Neural progenitor cell (in vitro differentiated cells): ENCODE data around the gene SEPTIN8. TPM values are rescaled to one million over a fixed set of nuclear protein-coding genes. Genes with fewer than 3 reads are reported as not detected.

ENCODE experiments used
- DNase-seq: peaks from one replicate; pipeline ENCODE4 v3.0.0-alpha.2; 2016; ENCODE audit warnings: low spot score
- H2AFZ ChIP-seq: fragments of 200-600 bp; sonication (generic); replicated peaks from 2 replicates; pipeline ENCODE4 v1.6.1; 2016; ENCODE audit warnings: antibody characterized with exemption
- H3F3A ChIP-seq: fragments of 200-600 bp; sonication (generic); 2 replicates; pipeline ENCODE4 v1.6.1; 2016; ENCODE audit warnings: antibody characterized with exemption, low read depth
- H3K27ac ChIP-seq: fragments of 200-600 bp; sonication (generic); 2 replicates; pipeline ENCODE4 v1.5.1; 2016; ENCODE audit warnings: mild to moderate bottlenecking
- H3K27me3 ChIP-seq: fragments of 200-600 bp; sonication (generic); 2 replicates; pipeline ENCODE4 v1.6.1; 2016; ENCODE audit warnings: mild to moderate bottlenecking, moderate library complexity
- H3K36me3 ChIP-seq: fragments of 200-600 bp; sonication (generic); 2 replicates; pipeline ENCODE4 v1.5.1; 2016
- H3K4me1 ChIP-seq: fragments of 200-600 bp; sonication (generic); 2 replicates; pipeline ENCODE4 v1.6.1; 2016; ENCODE audit warnings: mixed run types
- H3K4me2 ChIP-seq: fragments of 200-600 bp; sonication (generic); 2 replicates; pipeline ENCODE4 v1.6.1; 2016
- H3K4me3 ChIP-seq: fragments of 200-600 bp; sonication (generic); 2 replicates; pipeline ENCODE4 v1.5.1; 2016
- H3K79me2 ChIP-seq: fragments of 200-600 bp; sonication (generic); 2 replicates; pipeline ENCODE4 v1.6.1; 2016; ENCODE audit warnings: low read depth
- H3K9ac ChIP-seq: fragments of 200-600 bp; sonication (generic); 2 replicates; pipeline ENCODE4 v1.6.1; 2016
- H3K9me3 ChIP-seq: fragments of 200-600 bp; sonication (generic); 2 replicates; pipeline ENCODE4 v1.5.1; 2016; ENCODE audit warnings: low read depth
- H4K20me1 ChIP-seq: fragments of 200-600 bp; sonication (generic); 2 replicates; pipeline ENCODE4 v1.6.1; 2016; ENCODE audit warnings: low read depth
- H3K27ac Mint-ChIP-seq: 3 replicates; pipeline ENCODE4 v1.8.0; 2021; ENCODE audit warnings: mixed read lengths
- H3K27me3 Mint-ChIP-seq: 2 replicates; pipeline ENCODE4 v1.8.0; 2022; ENCODE audit warnings: low read depth, mild to moderate bottlenecking, inconsistent platforms, moderate library complexity, mixed read lengths; ENCODE audit not compliant: insufficient read depth
- H3K36me3 Mint-ChIP-seq: 3 replicates; pipeline ENCODE4 v1.8.0; 2021; ENCODE audit warnings: mixed read lengths
- H3K4me1 Mint-ChIP-seq: 3 replicates; pipeline ENCODE4 v1.8.0; 2021; ENCODE audit warnings: mixed read lengths
- H3K4me3 Mint-ChIP-seq: 3 replicates; pipeline ENCODE4 v1.8.0; 2021; ENCODE audit warnings: mild to moderate bottlenecking, moderate library complexity, mixed read lengths
- H3K9me3 Mint-ChIP-seq: 3 replicates; pipeline ENCODE4 v1.8.0; 2020; ENCODE audit warnings: mixed read lengths
- EZH2 ChIP-seq: fragments of 200-600 bp; sonication (generic); IDR thresholded peaks from 2 replicates; pipeline ENCODE4 v1.6.1; 2017; ENCODE audit warnings: antibody characterized with exemption, mild to moderate bottlenecking, moderate library complexity
- EZH2phosphoT487 ChIP-seq: fragments of 200-600 bp; sonication (generic); IDR thresholded peaks from 2 replicates; pipeline ENCODE4 v1.6.1; 2017; ENCODE audit warnings: antibody characterized with exemption
- total RNA-seq: library from RNA; depleted of rRNA; stranded (reverse); fragments of >200 nt; gene quantifications from 2 replicates; pipeline ENCODE4 v1.2.3, GENCODE V29; 2015; ENCODE audit warnings: low replicate concordance
- TF ChIP-seq, protein P1 (sequence below): fragments of 200-600 bp; sonication (generic); IDR thresholded peaks from 2 replicates; pipeline ENCODE4 v1.5.1; 2017; ENCODE audit warnings: antibody characterized with exemption, mild to moderate bottlenecking

SEPTIN8 gene
- total RNA-seq, 1 donor from 2014 or later, result 39.9 TPM

DNA sequence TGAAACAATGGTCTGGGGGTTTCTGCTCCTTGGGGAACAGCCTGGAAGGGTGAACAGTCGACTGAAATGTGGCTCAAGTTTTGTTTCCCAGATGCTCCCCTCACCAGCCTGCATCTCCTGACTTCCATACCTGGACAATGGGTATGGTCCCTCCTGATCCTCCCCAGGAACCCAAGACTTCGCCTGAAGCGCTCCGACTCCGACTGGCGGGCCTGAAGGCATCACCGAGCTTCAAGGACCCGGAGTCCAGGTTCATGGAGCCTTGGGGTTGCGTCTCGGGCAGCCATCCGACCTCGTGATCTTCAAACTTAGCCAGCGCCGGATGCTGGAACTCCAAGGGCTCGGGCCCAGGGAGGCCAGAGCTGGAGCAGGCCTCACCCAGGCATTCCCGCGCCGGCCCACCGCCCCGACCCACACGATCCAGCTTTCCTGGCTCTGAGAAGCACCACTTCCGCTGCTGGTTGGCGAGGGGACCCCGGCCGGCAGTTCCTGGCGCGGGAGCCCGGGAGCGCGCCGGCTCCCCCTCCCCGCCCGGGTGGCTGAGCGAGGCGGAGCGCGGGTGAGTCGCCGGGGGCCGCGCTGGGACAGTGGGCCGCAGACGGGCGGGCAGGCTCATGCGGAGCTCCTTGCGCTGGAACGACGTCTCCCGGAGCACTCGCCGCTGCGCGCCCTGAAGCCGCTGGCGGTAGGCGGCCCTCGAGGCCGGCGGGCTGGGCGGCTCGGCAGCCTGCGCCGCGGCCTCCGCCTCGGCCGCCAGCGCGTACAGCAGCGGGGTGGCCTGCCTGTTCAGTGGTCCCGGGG lies 48.2 kb upstream of the SEPTIN8 start:
- Histone ChIP-seq H3K36me3 (no peaks in the 10 kb centered on the region), H3K4me3 (peak overlapping the region; percentile 44), H3K27me3 (peaks cover 100% of the 10 kb centered on the region), H2AFZ (peak overlapping the region; percentile 90), H3K27ac (no peak overlapping the region), H3K9me3 (no peaks in the 10 kb centered on the region), H3K79me2 (no peaks in the 10 kb centered on the region), H3K9ac (no peak overlapping the region), H4K20me1 (no peaks in the 10 kb centered on the region), H3F3A (peaks cover 20% of the 10 kb centered on the region), H3K4me2 (peak overlapping the region; percentile 79), H3K4me1 (no peaks in the 10 kb centered on the region)
- peaks cover 36% of the 10 kb centered on the region for H3K27me3 Mint-ChIP-seq
- peaks cover 3% of the 10 kb centered on the region for H3K36me3 Mint-ChIP-seq
- peak; percentile 73 for DNase-seq
- TF ChIP-seq EZH2, result peak; percentile 72
- peak; percentile 51 for TF ChIP-seq EZH2phosphoT487
- TF ChIP-seq, protein P1, sequence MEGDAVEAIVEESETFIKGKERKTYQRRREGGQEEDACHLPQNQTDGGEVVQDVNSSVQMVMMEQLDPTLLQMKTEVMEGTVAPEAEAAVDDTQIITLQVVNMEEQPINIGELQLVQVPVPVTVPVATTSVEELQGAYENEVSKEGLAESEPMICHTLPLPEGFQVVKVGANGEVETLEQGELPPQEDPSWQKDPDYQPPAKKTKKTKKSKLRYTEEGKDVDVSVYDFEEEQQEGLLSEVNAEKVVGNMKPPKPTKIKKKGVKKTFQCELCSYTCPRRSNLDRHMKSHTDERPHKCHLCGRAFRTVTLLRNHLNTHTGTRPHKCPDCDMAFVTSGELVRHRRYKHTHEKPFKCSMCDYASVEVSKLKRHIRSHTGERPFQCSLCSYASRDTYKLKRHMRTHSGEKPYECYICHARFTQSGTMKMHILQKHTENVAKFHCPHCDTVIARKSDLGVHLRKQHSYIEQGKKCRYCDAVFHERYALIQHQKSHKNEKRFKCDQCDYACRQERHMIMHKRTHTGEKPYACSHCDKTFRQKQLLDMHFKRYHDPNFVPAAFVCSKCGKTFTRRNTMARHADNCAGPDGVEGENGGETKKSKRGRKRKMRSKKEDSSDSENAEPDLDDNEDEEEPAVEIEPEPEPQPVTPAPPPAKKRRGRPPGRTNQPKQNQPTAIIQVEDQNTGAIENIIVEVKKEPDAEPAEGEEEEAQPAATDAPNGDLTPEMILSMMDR, result no peak
- H3K9me3 Mint-ChIP-seq, result peaks cover 2% of the 10 kb centered on the region
- peaks cover 6% of the 10 kb centered on the region for H3K4me1 Mint-ChIP-seq
- no peak overlapping the region for H3K27ac Mint-ChIP-seq
- H3K4me3 Mint-ChIP-seq, result no peak overlapping the region

DNA sequence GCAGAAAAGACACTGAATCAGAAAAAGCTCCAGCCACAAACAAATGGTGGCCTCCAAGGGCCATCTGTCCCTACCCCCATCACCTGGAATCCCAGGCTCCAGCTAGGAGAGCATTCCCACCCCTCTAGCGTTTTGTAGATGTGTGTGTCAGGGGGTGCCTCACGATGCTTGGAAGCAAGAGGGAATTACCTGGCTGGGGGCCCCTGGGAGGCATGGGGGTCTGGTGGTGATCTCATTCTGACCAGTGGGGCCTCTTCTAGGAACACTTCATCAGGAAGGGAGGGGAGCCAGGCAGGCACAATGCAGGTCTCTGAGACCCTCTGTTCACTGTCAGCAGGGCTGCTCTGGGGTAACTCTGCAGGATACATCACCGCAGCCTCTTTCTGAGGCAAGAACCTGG lies 47.4 kb upstream of the SEPTIN8 start:
- Histone ChIP-seq H3K9ac (no peak overlapping the region), H3K27ac (no peak overlapping the region), H3K79me2 (no peaks in the 10 kb centered on the region), H4K20me1 (no peaks in the 10 kb centered on the region), H3K9me3 (no peaks in the 10 kb centered on the region), H3K4me3 (no peak overlapping the region), H3K36me3 (no peaks in the 10 kb centered on the region), H3K27me3 (peaks cover 99% of the 10 kb centered on the region), H2AFZ (no peak overlapping the region), H3K4me1 (no peaks in the 10 kb centered on the region), H3K4me2 (no peak overlapping the region), H3F3A (peaks cover 25% of the 10 kb centered on the region)
- H3K4me3 Mint-ChIP-seq, result no peak overlapping the region
- no peak overlapping the region for H3K27ac Mint-ChIP-seq
- H3K36me3 Mint-ChIP-seq, result peaks cover 3% of the 10 kb centered on the region
- H3K4me1 Mint-ChIP-seq, result peaks cover 11% of the 10 kb centered on the region
- no peak for DNase-seq
- TF ChIP-seq EZH2 (no peak), EZH2phosphoT487 (no peak)
- TF ChIP-seq, protein P1, result no peak
- H3K27me3 Mint-ChIP-seq, result peaks cover 37% of the 10 kb centered on the region
- H3K9me3 Mint-ChIP-seq, result peaks cover 2% of the 10 kb centered on the region

DNA sequence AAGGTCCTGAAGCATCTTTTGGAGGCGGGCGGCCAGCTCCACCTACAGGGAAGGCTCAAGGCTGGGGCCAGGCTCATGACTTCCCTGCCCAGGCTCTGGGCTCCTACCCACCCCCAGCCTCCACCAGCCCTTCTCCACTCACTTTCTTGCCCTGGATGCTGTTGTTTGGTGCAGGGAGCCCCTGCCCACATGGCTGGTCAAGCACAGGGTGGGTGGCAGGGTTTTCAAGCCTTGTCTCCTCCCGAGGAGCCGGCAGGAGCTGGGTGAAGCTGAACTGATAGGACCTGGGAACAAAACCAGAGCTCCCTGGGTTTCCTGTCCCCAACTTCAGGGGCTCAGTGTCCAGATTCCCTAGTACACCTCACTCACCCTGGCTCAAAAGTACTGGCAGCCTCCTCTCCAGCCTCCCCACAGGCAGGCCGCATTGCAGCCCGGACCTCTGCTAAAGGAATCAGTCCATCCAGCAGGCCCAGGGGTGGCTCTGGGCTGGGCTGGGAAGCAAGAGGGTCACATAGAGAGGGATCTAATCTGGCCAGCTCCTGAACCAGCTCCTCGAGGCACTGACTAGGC lies 46.5 kb upstream of the SEPTIN8 start:
- H3K27me3 ChIP-seq, result peaks cover 99% of the 10 kb centered on the region
- no peak overlapping the region for H3K27ac Mint-ChIP-seq
- no peaks in the 10 kb centered on the region for H3K9me3 ChIP-seq
- H3K27ac ChIP-seq, result no peak overlapping the region
- peak overlapping the region; percentile 79 for H3K4me2 ChIP-seq
- TF ChIP-seq EZH2, result no peak
- TF ChIP-seq, protein P1, result no peak
- TF ChIP-seq EZH2phosphoT487, result no peak
- H3K9ac ChIP-seq, result no peak overlapping the region
- no peak overlapping the region for H3K4me3 Mint-ChIP-seq
- no peaks in the 10 kb centered on the region for H4K20me1 ChIP-seq
- peaks cover 11% of the 10 kb centered on the region for H3K4me1 Mint-ChIP-seq
- H2AFZ ChIP-seq, result peak overlapping the region; percentile 91
- H3F3A ChIP-seq, result peaks cover 22% of the 10 kb centered on the region
- H3K36me3 ChIP-seq, result no peaks in the 10 kb centered on the region
- no peaks in the 10 kb centered on the region for H3K4me1 ChIP-seq
- no peak for DNase-seq
- H3K9me3 Mint-ChIP-seq, result no peaks in the 10 kb centered on the region
- no peaks in the 10 kb centered on the region for H3K79me2 ChIP-seq
- peak overlapping the region; percentile 45 for H3K4me3 ChIP-seq
- H3K36me3 Mint-ChIP-seq, result no peaks in the 10 kb centered on the region
- H3K27me3 Mint-ChIP-seq, result peaks cover 33% of the 10 kb centered on the region
